Left hindlimb (tissue), 1 donor: ENCODE data around the gene PTGS2.

Experiments used
- DNase-seq: peaks from one replicate; pipeline ENCODE4 v3.0.0-alpha.2; 2018

The PTGS2 gene

DNA sequence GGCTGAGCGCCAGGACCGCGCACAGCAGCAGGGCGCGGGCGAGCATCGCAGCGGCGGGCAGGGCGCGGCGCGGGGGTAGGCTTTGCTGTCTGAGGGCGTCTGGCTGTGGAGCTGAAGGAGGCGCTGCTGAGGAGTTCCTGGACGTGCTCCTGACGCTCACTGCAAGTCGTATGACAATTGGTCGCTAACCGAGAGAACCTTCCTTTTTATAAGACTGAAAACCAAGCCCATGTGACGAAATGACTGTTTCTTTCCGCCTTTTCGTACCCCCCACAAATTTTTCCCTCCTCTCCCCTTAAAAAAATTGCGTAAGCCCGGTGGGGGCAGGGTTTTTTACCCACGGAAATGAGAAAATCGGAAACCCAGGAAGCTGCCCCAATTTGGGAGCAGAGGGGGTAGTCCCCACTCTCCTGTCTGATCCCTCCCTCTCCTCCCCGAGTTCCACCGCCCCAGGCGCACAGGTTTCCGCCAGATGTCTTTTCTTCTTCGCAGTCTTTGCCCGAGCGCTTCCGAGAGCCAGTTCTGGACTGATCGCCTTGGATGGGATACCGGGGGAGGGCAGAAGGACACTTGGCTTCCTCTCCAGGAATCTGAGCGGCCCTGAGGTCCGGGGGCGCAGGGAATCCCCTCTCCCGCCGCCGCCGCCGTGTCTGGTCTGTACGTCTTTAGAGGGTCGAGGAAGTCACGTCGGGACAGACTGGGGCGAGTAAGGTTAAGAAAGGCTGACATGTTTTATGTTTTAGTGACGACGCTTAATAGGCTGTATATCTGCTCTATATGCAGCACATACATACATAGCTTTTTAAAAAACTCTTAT is at the start of gene PTGS2:
TSS of gene PTGS2 (minus strand) at position 179 of the 817 bp plus-strand sequence. CDS start at position 46, 133 bp downstream.
- DNase-seq = peak; percentile 86

DNA sequence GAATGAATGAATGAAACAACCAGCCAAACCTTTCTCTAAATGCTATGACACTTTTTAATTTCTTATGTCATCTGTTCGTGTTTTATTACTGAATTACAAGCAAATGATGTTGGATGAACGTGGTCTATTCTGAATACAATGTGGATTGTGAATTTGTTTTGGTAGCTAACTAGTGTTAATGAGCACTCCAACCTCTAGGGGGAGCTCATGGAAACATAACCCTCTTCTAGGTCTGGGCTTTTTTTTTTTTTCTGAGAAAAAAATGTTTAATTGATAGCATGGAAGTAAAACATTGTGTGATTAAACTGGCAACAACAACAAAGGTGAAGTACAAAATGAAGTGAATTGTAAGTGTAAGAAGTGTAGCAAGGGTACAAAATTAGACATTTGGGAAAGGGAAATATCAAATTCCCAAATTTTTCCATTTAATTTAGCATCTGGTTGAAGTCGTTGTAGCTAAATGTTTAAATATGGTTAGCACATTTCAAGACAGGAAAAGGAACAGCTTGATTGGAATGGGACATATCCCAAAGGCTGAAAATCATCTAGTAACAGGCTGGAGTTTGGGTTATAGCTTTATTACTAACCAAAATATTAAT is 42.6 kb upstream of the PTGS2 start:
- no peak for DNase-seq

DNA sequence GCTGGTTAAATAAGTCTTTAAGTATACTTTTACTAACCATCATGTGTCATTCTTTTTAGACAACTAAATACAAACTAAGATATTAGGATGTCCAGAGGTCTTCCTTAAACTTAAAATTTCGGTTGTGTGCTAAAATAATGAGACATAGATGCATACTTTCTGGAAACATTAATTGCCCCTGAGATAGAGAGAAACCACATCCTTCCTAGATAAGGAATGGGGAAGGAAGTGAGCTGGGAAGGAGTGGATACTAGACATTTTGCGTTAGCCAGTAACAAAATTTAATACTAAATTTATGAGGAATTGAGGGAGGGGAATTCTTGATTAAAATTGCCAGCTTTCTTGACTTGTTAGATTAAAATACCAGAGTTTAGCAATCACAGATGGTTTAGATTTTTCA is 37.1 kb upstream of the PTGS2 start:
- no peak for DNase-seq

GRCh38 chr1:186715887-186716809 is 35.9 kb upstream of the PTGS2 start:
- DNase-seq = no peak

DNA sequence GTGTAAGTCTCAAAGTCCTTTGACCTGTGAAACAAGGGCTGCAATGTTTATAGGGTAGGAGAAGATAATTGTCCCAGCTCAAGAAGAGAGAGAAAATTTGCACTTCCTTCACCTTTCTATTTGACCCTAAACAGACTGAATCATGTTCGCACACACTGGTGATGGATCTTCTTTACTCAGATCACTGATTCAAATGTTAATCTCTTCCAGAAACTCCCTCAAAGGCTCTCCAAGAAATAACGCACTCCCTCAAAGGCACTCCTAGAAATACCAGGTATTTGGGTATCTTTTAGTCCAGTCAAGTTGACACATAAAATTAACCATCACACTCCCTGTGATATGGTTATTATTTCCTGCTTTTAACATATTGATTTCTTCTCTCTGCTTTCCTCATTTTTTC is 30.5 kb upstream of the PTGS2 start:
- DNase-seq = no peak

- DNase-seq = no peak
Observed at GRCh38 chr1:186708694-186709097, 28.5 kb upstream of the PTGS2 start.

DNA sequence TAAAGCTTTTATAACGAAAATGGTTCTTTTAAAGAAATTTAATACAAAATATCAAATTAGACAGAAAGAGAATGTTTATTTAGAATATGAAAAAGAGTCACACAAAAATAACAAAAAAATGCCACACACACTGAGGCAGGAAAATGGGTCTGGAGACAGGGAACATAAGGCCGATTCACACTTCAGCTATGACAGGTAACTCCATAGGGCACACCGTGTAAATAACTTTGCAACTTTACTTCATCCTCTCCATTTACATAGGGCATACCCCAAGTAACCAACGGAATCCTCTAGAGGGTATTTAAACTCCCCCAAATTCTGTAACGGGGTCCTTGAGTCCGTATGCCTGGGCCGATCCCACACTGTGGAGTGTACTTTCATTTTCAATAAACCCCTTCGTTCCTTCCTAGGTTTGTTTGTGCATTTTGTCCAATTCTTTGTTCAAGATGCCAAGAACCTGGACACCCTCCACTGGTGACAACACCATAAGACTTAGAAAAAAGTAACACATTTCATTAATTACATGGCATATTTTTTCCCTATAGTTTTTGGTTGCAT is 23.1 kb upstream of the PTGS2 start:
- DNase-seq = no peak

GRCh38 chr1:186700722-186701121 is 20.5 kb upstream of the PTGS2 start:
- DNase-seq = no peak

- DNase-seq = no peak
Observed at GRCh38 chr1:186699519-186699918, 19.3 kb upstream of the PTGS2 start.

DNA sequence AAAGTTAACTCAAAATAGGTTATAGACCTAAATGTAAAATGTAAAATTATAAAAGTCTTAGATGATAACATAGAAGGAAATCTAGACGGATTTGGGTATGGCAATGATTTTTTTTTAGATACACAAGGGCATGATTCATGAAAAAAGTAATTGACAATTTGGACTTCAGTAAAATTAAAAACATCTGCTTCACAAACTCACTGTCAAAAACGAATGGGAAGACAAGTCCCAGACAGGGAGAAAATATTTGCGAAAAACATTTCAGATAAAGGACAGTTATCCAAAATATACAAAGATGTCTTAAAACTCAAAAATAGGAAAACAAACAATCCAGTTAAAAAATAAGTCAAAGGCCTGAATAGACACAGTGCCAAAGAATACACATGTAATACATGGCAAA is 9.7 kb upstream of the PTGS2 start:
- no peak for DNase-seq

DNA sequence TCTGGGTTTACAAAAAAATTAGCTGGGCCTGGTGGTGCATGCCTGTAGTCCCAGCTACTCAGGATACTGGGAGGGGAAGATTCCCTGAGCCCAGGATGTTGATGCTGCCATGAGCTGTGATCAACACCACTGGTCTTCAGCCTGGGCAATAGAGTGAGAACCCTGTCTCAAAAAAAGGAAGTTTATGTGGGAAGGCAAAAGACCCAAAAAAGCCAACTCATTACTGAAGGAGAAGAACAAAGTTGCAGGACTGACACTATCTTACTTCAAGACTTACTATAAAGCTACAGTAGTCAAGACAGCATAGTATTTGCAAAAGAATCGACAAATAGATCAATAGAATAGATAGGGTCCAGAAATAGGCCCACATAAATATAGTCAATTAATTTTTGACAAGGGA is 9.2 kb upstream of the PTGS2 start:
- no peak for DNase-seq

DNA sequence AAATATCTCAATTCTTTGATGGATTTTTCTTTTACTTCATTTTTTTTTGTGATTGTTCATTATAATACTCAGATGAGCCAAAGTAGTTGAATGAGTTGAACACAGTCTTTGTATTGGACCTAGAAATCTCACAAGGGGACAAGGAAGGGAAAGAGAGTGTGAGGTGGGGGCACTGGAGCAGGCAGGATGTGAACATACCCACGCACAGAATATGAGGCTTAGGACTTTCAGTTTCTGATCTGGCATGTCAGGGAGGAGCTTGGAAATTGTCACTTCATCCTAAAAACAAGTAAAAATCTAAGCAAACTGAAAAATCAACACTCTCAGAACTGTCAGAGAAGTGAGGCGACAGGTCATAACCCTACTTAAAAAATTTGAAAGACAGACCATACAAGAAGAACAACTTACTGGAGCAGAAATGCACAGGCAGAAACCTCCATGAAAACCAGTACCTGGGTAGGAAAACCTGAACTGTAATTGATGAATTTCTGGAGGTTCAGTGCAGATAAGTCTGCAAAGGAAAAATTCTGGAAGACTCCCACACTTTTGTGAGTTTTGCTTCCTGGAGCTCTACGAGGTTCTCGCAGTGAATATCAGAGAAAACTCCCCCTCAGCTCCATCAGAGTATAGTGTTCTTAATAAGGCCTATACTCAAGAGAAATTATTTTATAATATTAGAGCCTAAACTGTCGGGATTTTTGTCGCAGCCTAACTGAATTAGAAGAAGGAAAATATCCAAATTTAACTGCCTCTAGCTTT is 3.6 kb upstream of the PTGS2 start:
- DNase-seq = no peak

GRCh38 chr1:186682736-186683135 is 2.5 kb upstream of the PTGS2 start:
- DNase-seq = no peak

DNA sequence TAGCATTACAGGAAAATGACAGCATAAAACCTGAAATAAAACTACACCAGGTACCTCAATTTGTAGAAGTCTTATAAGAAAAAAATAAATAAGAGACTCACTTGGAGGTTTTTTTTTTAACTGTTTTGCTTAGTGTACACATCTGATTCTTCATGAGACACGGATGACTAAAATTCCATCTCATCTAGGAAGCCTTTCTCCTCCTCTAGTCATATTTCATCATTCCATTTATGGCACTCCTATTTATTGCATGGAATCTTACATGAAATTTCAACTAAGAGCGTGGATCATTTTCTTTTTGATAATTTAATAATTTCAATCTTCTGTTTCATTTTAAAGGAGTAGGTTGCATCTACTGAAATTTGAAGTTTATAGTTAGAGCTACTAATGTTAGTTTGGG is 1.6 kb upstream of the PTGS2 start:
- no peak for DNase-seq

GRCh38 chr1:186681121-186681520 is 898 bp upstream of the PTGS2 start:
- peak; percentile 28 for DNase-seq

DNA sequence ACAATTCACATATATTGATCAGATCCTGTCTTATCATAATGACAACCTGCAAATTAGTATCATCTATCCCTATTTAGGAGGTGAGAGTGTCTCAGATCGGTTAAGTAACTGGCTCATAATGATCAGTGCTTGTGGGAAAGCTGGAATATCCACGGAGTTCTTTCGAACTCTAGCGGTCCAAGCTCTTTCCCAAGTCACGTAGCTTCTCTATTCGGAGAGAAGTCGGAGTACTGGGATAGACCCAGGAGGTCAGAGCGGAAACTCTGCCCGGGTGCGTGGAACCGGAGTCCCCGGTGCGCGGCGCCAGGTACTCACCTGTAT is 339 bp downstream of the PTGS2 start:
- no peak for DNase-seq

GRCh38 chr1:186678155-186678554 is 2.1 kb downstream of the PTGS2 start:
- DNase-seq = no peak

GRCh38 chr1:186672596-186672995 is 7.6 kb downstream of the PTGS2 start:
- DNase-seq = no peak

GRCh38 chr1:186672131-186672530 is 8.1 kb downstream of the PTGS2 start:
- no peak for DNase-seq

GRCh38 chr1:186671136-186671825 is 8.9 kb downstream of the PTGS2 start:
- no peak for DNase-seq

GRCh38 chr1:186670297-186671135 is 9.7 kb downstream of the PTGS2 start:
- DNase-seq = no peak
